H1 (cell line): ENCODE data around the gene FBXL14. TPM values are rescaled to one million over a fixed set of nuclear protein-coding genes. Genes with fewer than 3 reads are reported as not detected.

Experiments used
- SAP30 ChIP-seq: fragments of 300-600 bp; sonication (generic); IDR thresholded peaks from 2 replicates; pipeline ENCODE4 v1.7.1; 2012; ENCODE audit warnings: low read length, moderate library complexity, mild to moderate bottlenecking, inconsistent platforms; ENCODE audit not compliant: insufficient read depth, insufficient replicate concordance
- polyA plus RNA-seq, 7 experiments: library from polyadenylated mRNA; depleted of rRNA in 3 of 7; stranded (reverse) in 5 of 7; unstranded in 2 of 7; fragments of >200 nt in 5 of 7; fragments of 200-250 nt in 2 of 7; gene quantifications; 1 replicate in 5 of 7; 2 replicates in 1 of 7; 4 replicates in 1 of 7; pipeline versions ENCODE4 v1.2.1 to v1.2.3, GENCODE V29; 2011 to 2013; ENCODE audit warnings: missing spikeins in 2 of 7, mixed read lengths in 2 of 7
- total RNA-seq: library from RNA; stranded (reverse); fragmentation: NEBNext Ultra II Directional; extraction: Animal tissue kit (Norgen Biotek cat#: 25700); gene quantifications from 2 replicates; pipeline ENCODE4 v1.2.1, GENCODE V29; 2021

The FBXL14 gene
- total and polyA plus RNA-seq, 2 of the 8 experiments (the other 6 are each of a cell fraction or from before 2014, with no cell fraction given): 5.5 to 9.6 TPM

DNA sequence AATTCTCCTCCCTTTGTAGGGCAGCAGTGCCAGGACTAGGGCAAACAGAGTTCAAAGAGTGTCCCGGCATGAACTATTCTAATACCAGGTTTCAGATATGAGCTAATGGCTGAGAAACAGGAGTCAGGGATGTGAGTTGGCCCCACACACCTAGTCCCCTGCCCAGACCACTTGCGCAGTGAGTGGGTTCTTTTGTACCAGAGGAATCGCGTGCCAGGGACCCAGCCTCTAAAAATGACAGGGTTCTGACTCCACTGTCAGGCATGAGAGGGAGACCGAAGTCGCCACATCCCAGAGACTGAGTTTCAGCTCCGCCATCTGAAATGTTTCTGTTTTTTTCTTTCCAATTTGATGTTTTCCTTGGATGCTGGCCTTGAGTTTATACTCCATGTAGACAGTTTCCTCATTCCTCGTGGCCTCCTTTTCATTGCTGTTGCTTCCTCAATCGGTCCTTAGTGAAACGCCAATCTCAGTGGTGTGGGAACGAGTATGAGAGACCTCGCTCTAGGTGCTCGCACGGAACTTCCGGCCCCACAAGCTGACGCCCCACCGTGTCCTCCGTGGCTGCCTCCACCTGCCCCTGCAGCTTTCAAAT is 31.5 kb downstream of the FBXL14 start (continued):
- no peak for TF ChIP-seq SAP30
- TF ChIP-seq, all 59 proteins: peak for 0
